DOHH2 (cell line): ENCODE data around the gene CA7.

Experiments used
- H3F3A ChIP-seq: fragments of 200-600 bp; sonication (generic), shearing (Covaris generic); 2 replicates; pipeline ENCODE4 v1.6.0; 2016; ENCODE audit warnings: antibody characterized with exemption, mild to moderate bottlenecking; ENCODE audit not compliant: control insufficient read depth, insufficient read depth
- H3K27ac ChIP-seq: fragments of 200-600 bp; sonication (generic); 2 replicates; pipeline ENCODE4 v1.5.1; 2014; ENCODE audit warnings: low read depth, mild to moderate bottlenecking, low read length, moderate library complexity
- H3K27me3 ChIP-seq: fragments of 200-600 bp; sonication (generic); 2 replicates; pipeline ENCODE4 v1.6.1; 2014; ENCODE audit warnings: mild to moderate bottlenecking, low read length, mixed read lengths; ENCODE audit not compliant: control insufficient read depth
- H3K36me3 ChIP-seq: fragments of 200-600 bp; sonication (generic); 2 replicates; pipeline ENCODE4 v1.6.1; 2014; ENCODE audit warnings: mild to moderate bottlenecking, low read length, moderate library complexity, mixed read lengths; ENCODE audit not compliant: control insufficient read depth
- H3K4me1 ChIP-seq: fragments of 200-600 bp; sonication (generic); 2 replicates; pipeline ENCODE4 v1.6.1; 2014; ENCODE audit warnings: mild to moderate bottlenecking, low read length, mixed read lengths; ENCODE audit not compliant: control insufficient read depth
- H3K4me2 ChIP-seq: fragments of 200-600 bp; sonication (generic); 2 replicates; pipeline ENCODE4 v1.6.0; 2014; ENCODE audit warnings: mild to moderate bottlenecking, low read length, moderate library complexity
- H3K4me3 ChIP-seq: fragments of 200-600 bp; sonication (generic); 2 replicates; pipeline ENCODE4 v1.5.1; 2014; ENCODE audit warnings: mild to moderate bottlenecking, low read length, mixed read lengths
- H3K79me2 ChIP-seq: fragments of 200-600 bp; sonication (generic); 2 replicates; pipeline ENCODE4 v1.6.1; 2014; ENCODE audit warnings: mild to moderate bottlenecking, low read length, mixed read lengths; ENCODE audit not compliant: control insufficient read depth
- H3K9me2 ChIP-seq: fragments of 200-600 bp; sonication (generic); replicated peaks from 2 replicates; pipeline ENCODE4 v1.6.1; 2014; ENCODE audit warnings: mild to moderate bottlenecking, low read length, mixed read lengths; ENCODE audit not compliant: control insufficient read depth
- H3K9me3 ChIP-seq: fragments of 200-600 bp; sonication (generic); 2 replicates; pipeline ENCODE4 v1.6.1; 2014; ENCODE audit warnings: antibody characterized with exemption, low read length, mixed read lengths; ENCODE audit not compliant: control insufficient read depth, insufficient read depth
- H4K20me1 ChIP-seq: fragments of 200-600 bp; sonication (generic); 2 replicates; pipeline ENCODE4 v1.6.0; 2014; ENCODE audit warnings: low read depth, mild to moderate bottlenecking, antibody characterized with exemption, low read length, moderate library complexity; ENCODE audit not compliant: control insufficient read depth, insufficient read depth
- CTCF ChIP-seq: fragments of 200-600 bp; sonication (generic); IDR thresholded peaks from one replicate; pipeline ENCODE4 v1.5.1; 2014; ENCODE audit warnings: antibody characterized with exemption, mild to moderate bottlenecking, low read depth, low read length; ENCODE audit not compliant: poor library complexity, severe bottlenecking
- EZH2phosphoT487 ChIP-seq: fragments of 200-600 bp; sonication (generic); IDR thresholded peaks from 2 replicates; pipeline ENCODE4 v1.6.1; 2017; ENCODE audit warnings: borderline replicate concordance, mild to moderate bottlenecking, antibody characterized with exemption, low read length, moderate library complexity, mixed read lengths

Gene CA7

GRCh38 chr16:66898933-66899309 is 54.7 kb downstream of the CA7 start:
- Histone ChIP-seq H3K79me2 (no peaks in the 10 kb centered on the region), H3K9me3 (no peaks in the 10 kb centered on the region), H3K27ac (no peak overlapping the region), H3K4me3 (no peak overlapping the region), H3K36me3 (no peaks in the 10 kb centered on the region), H3K4me2 (no peak overlapping the region), H3F3A (no peaks in the 10 kb centered on the region), H3K27me3 (no peaks in the 10 kb centered on the region), H4K20me1 (no peaks in the 10 kb centered on the region), H3K4me1 (no peaks in the 10 kb centered on the region), H3K9me2 (no peaks in the 10 kb centered on the region)
- TF ChIP-seq CTCF (no peak), EZH2phosphoT487 (no peak)

- H3K27me3 ChIP-seq, result no peaks in the 10 kb centered on the region
- H3K9me2 ChIP-seq, result no peaks in the 10 kb centered on the region
- H3K27ac ChIP-seq, result no peak overlapping the region
- TF ChIP-seq CTCF (no peak), EZH2phosphoT487 (no peak)
- H3K36me3 ChIP-seq, result no peaks in the 10 kb centered on the region
- no peaks in the 10 kb centered on the region for H3K79me2 ChIP-seq
- H3K4me2 ChIP-seq, result no peak overlapping the region
- H3K4me1 ChIP-seq, result no peaks in the 10 kb centered on the region
- H3F3A ChIP-seq, result no peaks in the 10 kb centered on the region
- no peaks in the 10 kb centered on the region for H4K20me1 ChIP-seq
- no peak overlapping the region for H3K4me3 ChIP-seq
- H3K9me3 ChIP-seq, result no peaks in the 10 kb centered on the region
These were observed 55.2 kb downstream of the CA7 start for GRCh38 chr16:66899310-66899944.

GRCh38 chr16:66899945-66900710 is 55.9 kb downstream of the CA7 start:
- Histone ChIP-seq H3K27ac (no peak overlapping the region), H3K4me1 (no peaks in the 10 kb centered on the region)

More at GRCh38 chr16:66899945-66900710, 55.9 kb downstream of the CA7 start:
- Histone ChIP-seq H3K79me2 (no peaks in the 10 kb centered on the region), H3K9me3 (no peaks in the 10 kb centered on the region), H3K9me2 (no peaks in the 10 kb centered on the region), H4K20me1 (no peaks in the 10 kb centered on the region), H3F3A (no peaks in the 10 kb centered on the region), H3K36me3 (no peaks in the 10 kb centered on the region), H3K27me3 (no peaks in the 10 kb centered on the region), H3K4me3 (no peak overlapping the region), H3K4me2 (no peak overlapping the region)
- no peak for TF ChIP-seq CTCF
